Smooth muscle cell (in vitro differentiated cells): Measurements from ENCODE around the gene TNRC6B. TPM values are rescaled to one million over a fixed set of nuclear protein-coding genes. Genes with fewer than 3 reads are reported as not detected.
A peak's percentile ranks its signal among the peaks of the same experiment; 100 is the strongest.

Source experiments
- DNase-seq: peaks from one replicate; lab custom pipeline; 2025; ENCODE audit not compliant: unreplicated experiment; lab: John Stamatoyannopoulos, UW
- H2AFZ ChIP-seq: fragments of 200-600 bp; sonication (generic); 2 replicates; pipeline ENCODE4 v1.6.0; 2016; ENCODE audit warnings: antibody characterized with exemption, low read depth, mild to moderate bottlenecking
- H3F3A ChIP-seq: fragments of 200-600 bp; sonication (generic); 2 replicates; pipeline ENCODE4 v1.6.0; 2017; ENCODE audit warnings: antibody characterized with exemption, low read depth
- H3K27ac ChIP-seq: fragments of 200-600 bp; sonication (generic); 2 replicates; pipeline ENCODE4 v1.5.1; 2016; ENCODE audit warnings: low read depth, mild to moderate bottlenecking
- H3K27me3 ChIP-seq: fragments of 200-600 bp; sonication (generic); 2 replicates; pipeline ENCODE4 v1.6.1; 2016; ENCODE audit warnings: low read depth, mild to moderate bottlenecking
- H3K36me3 ChIP-seq: fragments of 200-600 bp; sonication (generic); 2 replicates; pipeline ENCODE4 v1.5.1; 2016; ENCODE audit warnings: low read depth
- H3K4me1 ChIP-seq: fragments of 200-600 bp; sonication (generic); 2 replicates; pipeline ENCODE4 v1.5.1; 2016; ENCODE audit warnings: low read depth
- H3K4me2 ChIP-seq: fragments of 200-600 bp; sonication (generic); 2 replicates; pipeline ENCODE4 v1.6.0; 2016; ENCODE audit warnings: mild to moderate bottlenecking
- H3K4me3 ChIP-seq: fragments of 200-600 bp; sonication (generic); 2 replicates; pipeline ENCODE4 v1.5.1; 2016; ENCODE audit warnings: mild to moderate bottlenecking
- H3K79me2 ChIP-seq: fragments of 200-600 bp; sonication (generic); 2 replicates; pipeline ENCODE4 v1.6.0; 2016; ENCODE audit warnings: low read depth, mild to moderate bottlenecking
- H3K9ac ChIP-seq: fragments of 200-600 bp; sonication (generic); 2 replicates; pipeline ENCODE4 v1.6.0; 2016; ENCODE audit warnings: low read depth
- H3K9me3 ChIP-seq: fragments of 200-600 bp; sonication (generic); replicated peaks from 2 replicates; pipeline ENCODE4 v1.5.1; 2016; ENCODE audit warnings: low read depth
- H4K20me1 ChIP-seq: fragments of 200-600 bp; sonication (generic); 2 replicates; pipeline ENCODE4 v1.6.0; 2016; ENCODE audit warnings: low read depth
- CTCF ChIP-seq: fragments of 200-600 bp; sonication (generic); IDR thresholded peaks from 2 replicates; pipeline ENCODE4 v1.5.1; 2017; ENCODE audit warnings: borderline replicate concordance, mild to moderate bottlenecking, antibody characterized with exemption; ENCODE audit not compliant: insufficient read depth, poor library complexity, severe bottlenecking
- WGBS: methylation state at CpG from one replicate; pipeline ENCODE4 v1.1.7; 2016; ENCODE audit warnings: low lambda C conversion rate; 5-methylcytosine and 5-hydroxymethylcytosine counted together
- polyA plus RNA-seq: library from polyadenylated mRNA; unstranded; fragments of >200 nt; fragmentation: Nextera tagmentation; extraction: Ambion mirVana; gene quantifications from 2 replicates; pipeline ENCODE4 v1.2.1, GENCODE V29; 2016
- total RNA-seq: library from RNA; depleted of rRNA; stranded (reverse); fragments of >200 nt; gene quantifications from 2 replicates; pipeline ENCODE4 v1.2.3, GENCODE V29; 2014

The TNRC6B gene
- total and polyA plus RNA-seq, 2 experiments from 2014 or later = 21.5 to 44.4 TPM

- Histone ChIP-seq H4K20me1 (peaks cover 5% of the 10 kb centered on the region), H2AFZ (no peak overlapping the region), H3K4me2 (peak overlapping the region; percentile 16), H3K27me3 (no peaks in the 10 kb centered on the region), H3K9me3 (no peaks in the 10 kb centered on the region), H3F3A (peaks cover 7% of the 10 kb centered on the region), H3K9ac (no peak overlapping the region), H3K79me2 (no peaks in the 10 kb centered on the region), H3K36me3 (no peaks in the 10 kb centered on the region), H3K4me3 (no peak overlapping the region), H3K27ac (no peak overlapping the region), H3K4me1 (peaks cover 16% of the 10 kb centered on the region)
- no peak for TF ChIP-seq CTCF
- 72% methylated on average over 4 of the region's 4 CpGs for WGBS
- DNase-seq = no peak
These were observed 154.0 kb downstream of the TNRC6B start for GRCh38 chr22:40331706-40332105.

- 37% methylated on average over 9 of the region's 9 CpGs for WGBS
- TF ChIP-seq CTCF = no peak
These were observed 154.6 kb downstream of the TNRC6B start for GRCh38 chr22:40332319-40332781.

GRCh38 chr22:40334060-40334459 lies 156.3 kb downstream of the TNRC6B start:
- Histone ChIP-seq H2AFZ (no peak overlapping the region), H3K79me2 (no peaks in the 10 kb centered on the region), H3K4me3 (no peak overlapping the region), H3K9me3 (no peaks in the 10 kb centered on the region), H3K4me2 (no peak overlapping the region), H4K20me1 (peaks cover 5% of the 10 kb centered on the region), H3F3A (peaks cover 7% of the 10 kb centered on the region), H3K36me3 (no peaks in the 10 kb centered on the region), H3K27me3 (no peaks in the 10 kb centered on the region), H3K4me1 (peaks cover 8% of the 10 kb centered on the region), H3K9ac (no peak overlapping the region), H3K27ac (no peak overlapping the region)
- 91% methylated on average over 2 of the region's 2 CpGs for WGBS
- TF ChIP-seq CTCF = no peak
- no peak for DNase-seq

More at GRCh38 chr22:40332319-40332781, 154.6 kb downstream of the TNRC6B start:
- Histone ChIP-seq H3K4me1 (peaks cover 10% of the 10 kb centered on the region), H3K27me3 (no peaks in the 10 kb centered on the region), H3K9me3 (no peaks in the 10 kb centered on the region), H2AFZ (no peak overlapping the region), H3K4me3 (no peak overlapping the region), H3K4me2 (peak overlapping the region; percentile 16), H3K36me3 (no peaks in the 10 kb centered on the region), H3K79me2 (no peaks in the 10 kb centered on the region), H3K27ac (no peak overlapping the region), H3K9ac (no peak overlapping the region), H3F3A (peaks cover 7% of the 10 kb centered on the region), H4K20me1 (peaks cover 5% of the 10 kb centered on the region)
- DNase-seq = no peak

GRCh38 chr22:40334899-40335298 lies 157.2 kb downstream of the TNRC6B start:
- no peak overlapping the region for H3K27ac ChIP-seq
- H3K4me1 ChIP-seq = peaks cover 8% of the 10 kb centered on the region
- H2AFZ ChIP-seq = no peak overlapping the region
- H3K4me3 ChIP-seq = no peak overlapping the region
- H3K27me3 ChIP-seq = no peaks in the 10 kb centered on the region
- H3K36me3 ChIP-seq = no peaks in the 10 kb centered on the region
- H3K79me2 ChIP-seq = no peaks in the 10 kb centered on the region
- TF ChIP-seq CTCF = no peak
- DNase-seq = no peak
- no peak overlapping the region for H3K4me2 ChIP-seq
- no peak overlapping the region for H3K9ac ChIP-seq
- H3K9me3 ChIP-seq = no peaks in the 10 kb centered on the region
- 84% methylated on average over 2 of the region's 2 CpGs for WGBS
- peaks cover 7% of the 10 kb centered on the region for H3F3A ChIP-seq
- H4K20me1 ChIP-seq = peaks cover 5% of the 10 kb centered on the region
